HG03095 (cell line): ENCODE measurements around the gene KCNJ8.
"Not testable (repeated sequence)": the region's sequence is repeated elsewhere in the genome, so short reads cannot be mapped to it uniquely, and the experiment has no call there.

ENCODE experiments used
- ATAC-seq: cut with Tn5 transposase; IDR thresholded peaks from one replicate; pipeline ENCODE4 v1.9.1; 2021; ENCODE audit warnings: moderate library complexity; ENCODE audit not compliant: unreplicated experiment

Gene KCNJ8

GRCh38 chr12:21774358-21775132, at the start of gene KCNJ8:
KCNJ8 (minus strand) TSS chr12:21774706; CDS start chr12:21773616, 1,090 bp downstream.
- no peak for ATAC-seq

GRCh38 chr12:21823581-21823980, 49.1 kb upstream of the KCNJ8 start:
- no peak for ATAC-seq

- ATAC-seq: no peak
Observed at GRCh38 chr12:21819678-21820077, 45.2 kb upstream of the KCNJ8 start.

- no peak for ATAC-seq
Observed at GRCh38 chr12:21819236-21819635, 44.7 kb upstream of the KCNJ8 start.

- ATAC-seq: no peak
Observed at GRCh38 chr12:21818627-21819026, 44.1 kb upstream of the KCNJ8 start.

GRCh38 chr12:21815306-21816062, 41.0 kb upstream of the KCNJ8 start:
- ATAC-seq: no peak

- ATAC-seq: no peak
Observed at GRCh38 chr12:21814814-21815213, 40.3 kb upstream of the KCNJ8 start.

GRCh38 chr12:21814327-21814726, 39.8 kb upstream of the KCNJ8 start:
- no peak for ATAC-seq

- no peak for ATAC-seq
Observed at GRCh38 chr12:21813751-21814150, 39.2 kb upstream of the KCNJ8 start.

- ATAC-seq: no peak
Observed at GRCh38 chr12:21813125-21813524, 38.6 kb upstream of the KCNJ8 start.

GRCh38 chr12:21812340-21812739, 37.8 kb upstream of the KCNJ8 start:
- not testable (repeated sequence) for ATAC-seq

GRCh38 chr12:21809100-21809499, 34.6 kb upstream of the KCNJ8 start:
- no peak for ATAC-seq

- no peak for ATAC-seq
Observed at GRCh38 chr12:21806255-21806654, 31.7 kb upstream of the KCNJ8 start.

GRCh38 chr12:21801522-21802288, 27.2 kb upstream of the KCNJ8 start:
- ATAC-seq: no peak

GRCh38 chr12:21800011-21800410, 25.5 kb upstream of the KCNJ8 start:
- no peak for ATAC-seq

GRCh38 chr12:21797539-21797938, 23.0 kb upstream of the KCNJ8 start:
- no peak for ATAC-seq

- no peak for ATAC-seq
Observed at GRCh38 chr12:21795648-21796328, 21.3 kb upstream of the KCNJ8 start.

- not testable (repeated sequence) for ATAC-seq
Observed at GRCh38 chr12:21794807-21795595, 20.5 kb upstream of the KCNJ8 start.

GRCh38 chr12:21789687-21790086, 15.2 kb upstream of the KCNJ8 start:
- ATAC-seq: not testable (repeated sequence)
